ENCODE results near the gene IRGQ.

The IRGQ gene

GRCh38 chr19:43595999-43596841 is at the start of gene IRGQ, which contains the start of gene ZNF576:
Gene IRGQ, minus strand, starts transcription at chr19:43596134. Its CDS starts 796 bp downstream, at chr19:43595338.
Gene ZNF576, plus strand, starts transcription at chr19:43596595. Its CDS starts 514 bp downstream, at chr19:43597109.
- Histone ChIP-seq H3K27ac (ENCODE audit: low read depth, low read length) (peak within 1 kb of the TSS; percentile 72), H3K4me1 (ENCODE audit: control insufficient read depth, low read length) (peaks cover 18% of the 10 kb centered on the region), H3K79me2 (ENCODE audit: control insufficient read depth, low read length) (peaks cover 57% of the 10 kb centered on the region), H4K20me1 (ENCODE audit: control insufficient read depth, insufficient read depth, low read depth, low read length) (no peaks in the 10 kb centered on the region), H3K4me2 (ENCODE audit: low read length) (peak within 1 kb of the TSS; percentile 90), H3K4me3 (ENCODE audit: low read length) (peak within 1 kb of the TSS; percentile 83), H3K36me3 (ENCODE audit: control insufficient read depth, low read length) (peaks cover 47% of the 10 kb centered on the region), H3K9me3 (ENCODE audit: control insufficient read depth, insufficient read depth, low read length) (no peaks in the 10 kb centered on the region), H3F3A (ENCODE audit: control insufficient read depth, insufficient read depth) (peaks cover 3% of the 10 kb centered on the region; the same call in 1 of the 2 replicates), H3K9me2 (replicated peaks; ENCODE audit: control insufficient read depth, low read length) (no peaks in the 10 kb centered on the region), H3K27me3 (ENCODE audit: control insufficient read depth, low read length) (no peaks in the 10 kb centered on the region)
- TF ChIP-seq EZH2phosphoT487 (IDR thresholded peaks at IDR 0.05; ENCODE audit: borderline replicate concordance, low read length) (no peak), CTCF (IDR thresholded peaks at IDR 0.05; ENCODE audit: low read depth, low read length, poor library complexity, severe bottlenecking) (no peak)

- no peaks in the 10 kb centered on the region for H3K9me3 ChIP-seq (ENCODE audit: control insufficient read depth, insufficient read depth, low read length)
- no peak overlapping the region for H3K27ac ChIP-seq (ENCODE audit: low read depth, low read length)
These were observed 48.2 kb upstream of the IRGQ start for GRCh38 chr19:43644181-43644580.

GRCh38 chr19:43643326-43643725 is 47.4 kb upstream of the IRGQ start:
- Histone ChIP-seq H3K4me2 (ENCODE audit: low read length) (no peak overlapping the region), H3K27ac (ENCODE audit: low read depth, low read length) (no peak overlapping the region), H3K9me3 (ENCODE audit: control insufficient read depth, insufficient read depth, low read length) (no peaks in the 10 kb centered on the region), H3K4me1 (ENCODE audit: control insufficient read depth, low read length) (peaks cover 14% of the 10 kb centered on the region), H3K9me2 (replicated peaks; ENCODE audit: control insufficient read depth, low read length) (no peaks in the 10 kb centered on the region), H3F3A (ENCODE audit: control insufficient read depth, insufficient read depth) (no peaks in the 10 kb centered on the region), H3K36me3 (ENCODE audit: control insufficient read depth, low read length) (no peaks in the 10 kb centered on the region), H3K79me2 (ENCODE audit: control insufficient read depth, low read length) (no peaks in the 10 kb centered on the region), H3K27me3 (ENCODE audit: control insufficient read depth, low read length) (peaks cover 31% of the 10 kb centered on the region), H4K20me1 (ENCODE audit: control insufficient read depth, insufficient read depth, low read depth, low read length) (peaks cover 6% of the 10 kb centered on the region; the same call in 1 of the 2 replicates), H3K4me3 (ENCODE audit: low read length) (no peak overlapping the region)
- TF ChIP-seq CTCF (IDR thresholded peaks at IDR 0.05; ENCODE audit: low read depth, low read length, poor library complexity, severe bottlenecking) (no peak), EZH2phosphoT487 (IDR thresholded peaks at IDR 0.05; ENCODE audit: borderline replicate concordance, low read length) (no peak)

More at GRCh38 chr19:43644181-43644580, 48.2 kb upstream of the IRGQ start:
- Histone ChIP-seq H3K27me3 (ENCODE audit: control insufficient read depth, low read length) (peaks cover 23% of the 10 kb centered on the region), H3K4me2 (ENCODE audit: low read length) (no peak overlapping the region), H3K9me2 (replicated peaks; ENCODE audit: control insufficient read depth, low read length) (no peaks in the 10 kb centered on the region), H3K79me2 (ENCODE audit: control insufficient read depth, low read length) (no peaks in the 10 kb centered on the region), H3K36me3 (ENCODE audit: control insufficient read depth, low read length) (no peaks in the 10 kb centered on the region), H3K4me1 (ENCODE audit: control insufficient read depth, low read length) (peaks cover 7% of the 10 kb centered on the region), H3F3A (ENCODE audit: control insufficient read depth, insufficient read depth) (no peaks in the 10 kb centered on the region), H3K4me3 (ENCODE audit: low read length) (no peak overlapping the region), H4K20me1 (ENCODE audit: control insufficient read depth, insufficient read depth, low read depth, low read length) (no peaks in the 10 kb centered on the region)
- TF ChIP-seq EZH2phosphoT487 (IDR thresholded peaks at IDR 0.05; ENCODE audit: borderline replicate concordance, low read length) (no peak), CTCF (IDR thresholded peaks at IDR 0.05; ENCODE audit: low read depth, low read length, poor library complexity, severe bottlenecking) (no peak)

Measured in DOHH2 (cell line).